K562 (cell line): Measurements from ENCODE around the gene ATRIP. TPM values are rescaled to one million over a fixed set of nuclear protein-coding genes. Genes with fewer than 3 reads are reported as not detected.
"Not testable (repeated sequence)": the region's sequence is repeated elsewhere in the genome, so short reads cannot be mapped to it uniquely, and the experiment has no call there.

Experiments
- ATAC-seq: fragments of 200-7000 bp; cut with Tn5 transposase; 3 replicates; pipeline ENCODE4 v1.9.1; 2020; ENCODE audit warnings: moderate library complexity
- BruUV-seq: library from RNA; stranded (reverse); fragments of 400-500 nt; replicated peaks from 2 replicates; lab custom pipeline; 2021; lab: Mats Ljungman, UMichigan
- CTCF ChIA-PET: fragments of 300-600 bp; formaldehyde crosslinking; extraction: SDS; loops from one replicate; lab custom pipeline; 2021; ENCODE audit warnings: low intra/inter-chr PET ratio; lab: Yijun Ruan, JAX
- POLR2A ChIA-PET: fragments of 300-600, 350-650 bp; sonication (Branson Sonifier 250); formaldehyde crosslinking; extraction: SDS; loops from one replicate; lab custom pipeline; 2021; ENCODE audit warnings: antibody characterized with exemption, inconsistent platforms; lab: Yijun Ruan, JAX
- DNase-seq, 4 experiments: peaks; one replicate each; pipeline versions ENCODE4 v3.0.0 to v3.0.0-alpha.2; 2011 to 2018; ENCODE audit warnings: low spot score in 3 of 4, mixed read lengths in 3 of 4; ENCODE audit errors: extremely low read depth in 1 of 4
- FAIRE-seq: peaks from 2 replicates; lab custom pipeline; 2011; peaks lifted over from hg19 to GRCh38; lab: Jason Lieb, UNC
- H2AFZ ChIP-seq: 2 replicates; pipeline ENCODE4 v1.6.0; 2011; ENCODE audit warnings: low read depth, low read length, control low read depth, inconsistent platforms
- H3K27ac ChIP-seq: fragments of 200-600 bp; 3 replicates; pipeline ENCODE4 v1.8.0; 2011; ENCODE audit warnings: low read depth, mild to moderate bottlenecking, control low read depth, inconsistent platforms, low read length, moderate library complexity, mixed read lengths; ENCODE audit errors: extremely low read depth
- H3K27me3 ChIP-seq, 2 experiments: fragments of 300-600 bp in 1 of 2; 2 replicates in 1 of 2; 3 replicates in 1 of 2; pipeline versions ENCODE4 v1.6.0 to v1.8.0; 2011; ENCODE audit warnings: inconsistent platforms in 2 of 2, low read length in 2 of 2, mild to moderate bottlenecking in 1 of 2, mixed read lengths in 1 of 2, moderate library complexity in 1 of 2; ENCODE audit not compliant: control insufficient read depth in 2 of 2, insufficient read depth in 2 of 2
- H3K36me3 ChIP-seq: fragments of 300-600 bp; 3 replicates; pipeline ENCODE4 v1.8.0; 2011; ENCODE audit warnings: mild to moderate bottlenecking, low read length, inconsistent platforms; ENCODE audit not compliant: control insufficient read depth, insufficient read depth
- H3K4me1 ChIP-seq, 2 experiments: fragments of 200-600 bp in 1 of 2; replicated peaks in 1 of 2; 2 replicates in 1 of 2; 3 replicates in 1 of 2; pipeline versions ENCODE4 v1.5.1 to v1.8.0; 2011; ENCODE audit warnings: inconsistent platforms in 2 of 2, low read length in 2 of 2, mild to moderate bottlenecking in 1 of 2, mixed read lengths in 1 of 2, moderate library complexity in 1 of 2; ENCODE audit not compliant: control insufficient read depth in 2 of 2, insufficient read depth in 2 of 2
- H3K4me2 ChIP-seq: 2 replicates; pipeline ENCODE4 v1.6.1; 2011; ENCODE audit warnings: low read length, control low read depth, inconsistent platforms, mixed read lengths; ENCODE audit not compliant: insufficient read depth
- H3K4me3 ChIP-seq: fragments of 200-600 bp; sonication (generic), shearing (Covaris generic); 2 replicates; pipeline ENCODE4 v1.5.1; 2016; ENCODE audit warnings: control low read depth, inconsistent platforms
- H3K79me2 ChIP-seq: fragments of 200-600 bp; 3 replicates; pipeline ENCODE4 v1.8.0; 2011; ENCODE audit warnings: low read length, inconsistent platforms; ENCODE audit not compliant: control insufficient read depth, insufficient read depth
- H3K9ac ChIP-seq, 2 experiments: 2 replicates each; pipeline versions ENCODE4 v1.6.0 to v1.6.1; 2011; ENCODE audit warnings: low read depth in 2 of 2, low read length in 2 of 2, control low read depth in 1 of 2, inconsistent platforms in 1 of 2, mild to moderate bottlenecking in 1 of 2, mixed read lengths in 1 of 2; ENCODE audit not compliant: insufficient read depth in 1 of 2
- H3K9me1 ChIP-seq: one replicate; pipeline ENCODE4 v1.6.0; 2011; ENCODE audit warnings: inconsistent platforms, mild to moderate bottlenecking, low read length, moderate library complexity; ENCODE audit not compliant: control insufficient read depth, insufficient read depth
- H3K9me3 ChIP-seq: replicated peaks from 2 replicates; pipeline ENCODE4 v1.5.1; 2011; ENCODE audit warnings: low read depth, low read length, inconsistent platforms; ENCODE audit not compliant: control insufficient read depth, insufficient read depth
- H4K20me1 ChIP-seq: replicated peaks from 2 replicates; pipeline ENCODE4 v1.6.1; 2011; ENCODE audit warnings: low read length, inconsistent platforms, mixed read lengths; ENCODE audit not compliant: control insufficient read depth, insufficient read depth
- HDAC1 ChIP-seq, 2 experiments: fragments of 450-650 bp; IDR thresholded peaks; 2 replicates each; pipeline ENCODE4 v1.6.1; 2016 to 2017; ENCODE audit warnings: inconsistent platforms in 1 of 2, mild to moderate bottlenecking in 1 of 2, moderate library complexity in 1 of 2
- SMARCA5 ChIP-seq: fragments of 450-650 bp; IDR thresholded peaks from 2 replicates; pipeline ENCODE4 v1.6.1; 2016
- ZNF121 ChIP-seq: sonication (generic); formaldehyde crosslinking; conservative IDR thresholded peaks from 2 replicates; pipeline ENCODE4 v1.8.0; 2022; ENCODE audit warnings: missing genetic modification reagents
- WGBS: fragments of 100-300 bp; shearing (Covaris generic); methylation state at CpG from one replicate; pipeline ENCODE4 v1.1.6; 2016; ENCODE audit warnings: low coverage, mixed read lengths; ENCODE audit not compliant: insufficient coverage; ENCODE audit errors: missing lambda C conversion rate; 5-methylcytosine and 5-hydroxymethylcytosine counted together
- in situ Hi-C: fragments of 300-500 bp; cut with MboI; formaldehyde crosslinking; loops from 4 replicates; pipeline ENCODE4 v1.15.0; 2018; ENCODE audit warnings: inconsistent platforms, mixed read lengths
- intact Hi-C: fragments of 100-400 bp; cut with micrococcal nuclease; formaldehyde crosslinking; loops from 2 replicates; pipeline ENCODE4 v1.14.2; 2022
- polyA plus RNA-seq, 8 experiments: library from polyadenylated mRNA; depleted of rRNA in 4 of 8; stranded (reverse) in 5 of 8; unstranded in 3 of 8; fragments of >200 nt; fragmentation: Nextera tagmentation in 2 of 8; fragmentation: Illumina TruSeq in 1 of 8; extraction: Ambion mirVana in 2 of 8; extraction: Trizol in 1 of 8; gene quantifications; 2 replicates each; pipeline versions ENCODE4 v1.2.1 to v1.2.3, GENCODE V29; 2011 to 2014; ENCODE audit warnings: inconsistent platforms in 1 of 8, missing spikeins in 1 of 8
- total RNA-seq, 7 experiments: library from RNA; depleted of rRNA in 6 of 7; stranded (reverse); fragments of >200 nt in 6 of 7; fragmentation: Illumina TruSeq in 2 of 7; extraction: Trizol in 2 of 7; gene quantifications; 2 replicates each; pipeline versions ENCODE4 v1.2.1 to v1.2.3, GENCODE V29; 2011 to 2021; ENCODE audit warnings: low replicate concordance in 1 of 7
- TF ChIP-seq, protein P1 (sequence below): sonication (generic); formaldehyde crosslinking; IDR thresholded peaks from 2 replicates; pipeline ENCODE4 v1.8.0; 2022; ENCODE audit warnings: missing genetic modification reagents, mild to moderate bottlenecking, moderate library complexity, borderline replicate concordance

ATRIP gene
- total and polyA plus RNA-seq, 9 of the 15 experiments (the other 6 are each of a cell fraction or from before 2014, with no cell fraction given) = 1.7 to 15.7 (median 10.5) TPM

DNA sequence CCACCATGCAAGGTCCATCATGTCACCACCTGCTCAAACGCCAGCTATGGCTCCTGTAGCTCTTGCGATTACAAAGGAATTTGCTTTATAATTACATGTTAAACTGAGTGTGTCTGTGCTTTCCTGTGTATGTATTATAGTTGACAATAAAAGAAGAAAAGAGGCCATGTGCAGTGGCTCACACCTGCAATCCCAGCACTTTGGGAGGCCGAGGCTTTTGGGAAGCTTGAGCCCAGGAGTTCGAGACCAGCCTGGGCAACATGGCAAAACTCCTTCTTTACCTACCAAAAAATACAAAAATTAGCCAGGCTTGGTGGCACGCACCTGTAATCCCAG lies 27.0 kb downstream of the ATRIP start:
- H3K4me1 ChIP-seq = peaks cover 5 to 38% of the 10 kb centered on the region in 2 experiments; a peak in 4 of 5 replicates
- H2AFZ ChIP-seq = peak overlapping the region; percentile 99
- peak overlapping the region; percentile 99 for H3K27ac ChIP-seq
- H3K4me2 ChIP-seq = peak overlapping the region; percentile 94
- no peaks in the 10 kb centered on the region for H3K27me3 ChIP-seq
- H3K9ac ChIP-seq = peak overlapping the region; percentile 90 to 94
- peaks cover 24% of the 10 kb centered on the region for H3K79me2 ChIP-seq
- H3K36me3 ChIP-seq = peaks cover 13% of the 10 kb centered on the region; the same call in 1 of the 3 replicates
- CTCF ChIA-PET = no interaction called here
- no peaks in the 10 kb centered on the region for H4K20me1 ChIP-seq
- no peak for FAIRE-seq
- ATAC-seq = no peak
- no peak overlapping the region for H3K4me3 ChIP-seq
- 72% methylated on average over 5 of the region's 5 CpGs for WGBS
- no peak for DNase-seq
- POLR2A ChIA-PET = interaction anchor here (0.6 to 2.5 kb wide), 10 partner anchors 12 to 179 kb away, joined by 3 to 7 read pairs (median 5); partner anchors contain the start of genes ATRIP, CCDC51, SLC26A6 and TMA7
- 0 out of 4 replicates have a peak, but pooled peaks of 1 of the 2 experiments have one; percentile 8 for TF ChIP-seq HDAC1 (IDR thresholded peaks at IDR 0.05)
- TF ChIP-seq SMARCA5 = 0 out of 2 replicates have a peak, but pooled peaks have one; percentile 1
- TF ChIP-seq, protein P1, sequence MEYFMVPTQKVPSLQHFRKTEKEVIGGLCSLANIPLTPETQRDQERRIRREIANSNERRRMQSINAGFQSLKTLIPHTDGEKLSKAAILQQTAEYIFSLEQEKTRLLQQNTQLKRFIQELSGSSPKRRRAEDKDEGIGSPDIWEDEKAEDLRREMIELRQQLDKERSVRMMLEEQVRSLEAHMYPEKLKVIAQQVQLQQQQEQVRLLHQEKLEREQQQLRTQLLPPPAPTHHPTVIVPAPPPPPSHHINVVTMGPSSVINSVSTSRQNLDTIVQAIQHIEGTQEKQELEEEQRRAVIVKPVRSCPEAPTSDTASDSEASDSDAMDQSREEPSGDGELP = 0 out of 2 replicates have a peak, but pooled peaks have one; percentile 0
- TF ChIP-seq ZNF121 (CRISPR knock-in tag) = no peak
- no TSS peak for BruUV-seq
- no peaks in the 10 kb centered on the region for H3K9me1 ChIP-seq
- intact Hi-C loops = loop anchor here (2.0 kb wide), 1 partner anchor 33 kb away; no protein-coding TSS in a partner anchor
- in situ Hi-C loops = no loop called here
- H3K9me3 ChIP-seq = no peaks in the 10 kb centered on the region

DNA sequence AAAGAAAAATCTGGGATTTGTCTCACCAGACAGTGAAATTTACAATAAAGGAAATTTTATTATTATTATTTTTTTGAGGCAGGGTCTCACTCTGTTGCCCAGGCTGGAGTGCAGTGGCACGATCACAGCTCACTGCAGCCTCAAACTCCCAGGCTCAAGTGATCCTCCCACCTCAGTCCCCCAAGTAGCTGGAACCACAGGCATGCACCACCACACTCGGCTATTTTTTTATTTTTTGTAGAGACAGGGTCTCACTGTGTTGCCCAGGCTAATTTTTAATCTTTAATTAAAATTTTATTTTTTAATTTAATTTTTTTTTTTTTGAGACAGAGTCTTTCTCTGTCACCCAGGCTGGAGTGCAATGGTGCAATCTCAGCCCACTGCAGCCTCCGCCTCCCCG lies 27.5 kb downstream of the ATRIP start:
- BruUV-seq = not testable (repeated sequence)

More for the DNA sequence above, 27.5 kb downstream of the ATRIP start:
- H3K4me2 ChIP-seq, in situ Hi-C loops, CTCF ChIA-PET, H3K4me3 ChIP-seq, FAIRE-seq, H3K27ac ChIP-seq, H3K9ac ChIP-seq, H2AFZ ChIP-seq, H3K27me3 ChIP-seq, intact Hi-C loops, ATAC-seq, DNase-seq, H4K20me1 ChIP-seq, H3K9me1 ChIP-seq, H3K36me3 ChIP-seq, H3K9me3 ChIP-seq: not testable (repeated sequence)
- Histone ChIP-seq H3K79me2 (peaks cover 24% of the 10 kb centered on the region), H3K4me1 (peaks cover 5 to 35% of the 10 kb centered on the region in 2 experiments; a peak in 4 of 5 replicates)
- POLR2A ChIA-PET = interaction anchor here (0.7 to 2.5 kb wide), 4 partner anchors 27 to 84 kb away, joined by 3 to 6 read pairs (median 4); no protein-coding TSS in a partner anchor
- WGBS = 100% methylated on average over 4 of the region's 4 CpGs
- TF ChIP-seq ZNF121 (CRISPR knock-in tag) = peak; percentile 92
